Activated CD8-positive, alpha-beta memory T cell treated with anti-CD3 and anti-CD28 coated beads for 36 hours (primary cell): ENCODE data around the gene SLC45A3. TPM values are rescaled to one million over a fixed set of nuclear protein-coding genes. Genes with fewer than 3 reads are reported as not detected.

Experiments
- CTCF ChIA-PET: fragments of 350-600 bp; sonication (Branson Sonifier 250); formaldehyde crosslinking; loops from one replicate; lab custom pipeline; 2021; ENCODE audit warnings: antibody characterized with exemption; lab: Charles Lee
- POLR2A ChIA-PET: fragments of 350-600 bp; sonication (Branson Sonifier 250); formaldehyde crosslinking; loops from one replicate; lab custom pipeline; 2021; ENCODE audit warnings: antibody characterized with exemption; lab: Charles Lee
- total RNA-seq, 2 experiments: library from RNA; stranded (reverse); gene quantifications; one replicate each; pipeline ENCODE4 v1.2.3, GENCODE V29; 2021

The SLC45A3 gene
- total RNA-seq, 2 experiments from 2014 or later = 0.19 to 0.57 TPM

DNA sequence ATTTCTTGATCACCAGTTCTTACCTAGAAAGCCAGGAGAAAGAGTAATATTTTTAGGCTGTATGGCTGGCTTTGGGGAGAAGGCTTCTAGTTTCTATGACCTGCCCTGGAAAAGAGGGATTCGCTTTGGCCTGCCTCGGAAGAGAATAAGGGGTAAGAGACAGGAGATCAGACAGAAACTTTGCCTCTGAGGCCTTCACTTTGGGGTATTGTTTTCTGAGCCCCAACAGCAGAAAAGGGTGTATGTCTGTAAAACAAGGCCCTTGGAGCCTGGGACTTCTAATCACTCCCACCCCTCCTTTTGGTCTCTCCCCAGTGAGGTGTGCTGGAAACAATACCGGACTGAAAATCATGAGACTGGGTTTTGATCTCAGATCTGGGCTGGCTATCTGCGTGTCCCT is 5.1 kb downstream of the SLC45A3 start:
- ChIA-PET POLR2A (no interaction called here), CTCF (no interaction called here)

DNA sequence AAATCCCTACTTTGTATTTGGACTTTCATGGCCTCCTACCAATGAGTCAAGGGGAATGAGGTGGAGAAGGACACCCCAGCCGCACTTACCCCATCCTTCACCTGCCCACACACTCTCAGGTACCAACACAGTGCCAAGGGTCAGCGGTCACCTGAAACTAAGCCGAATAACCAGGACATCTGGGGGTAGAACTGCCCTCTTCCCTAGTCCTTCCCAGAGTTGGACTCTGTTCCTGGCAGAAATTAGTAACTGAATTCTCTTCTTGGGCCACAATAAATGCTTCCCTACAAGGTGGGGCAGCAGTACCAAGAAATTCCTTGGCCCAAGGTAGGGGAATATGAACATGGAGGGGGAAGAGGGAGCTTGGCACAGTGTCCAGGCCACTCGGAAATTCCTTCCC is 7.3 kb downstream of the SLC45A3 start:
- POLR2A ChIA-PET = no interaction called here
- CTCF ChIA-PET = interaction anchor here (0.8 to 2.4 kb wide), 2 partner anchors 15 to 776 kb away, joined by 3 to 8 read pairs; no protein-coding TSS in a partner anchor

DNA sequence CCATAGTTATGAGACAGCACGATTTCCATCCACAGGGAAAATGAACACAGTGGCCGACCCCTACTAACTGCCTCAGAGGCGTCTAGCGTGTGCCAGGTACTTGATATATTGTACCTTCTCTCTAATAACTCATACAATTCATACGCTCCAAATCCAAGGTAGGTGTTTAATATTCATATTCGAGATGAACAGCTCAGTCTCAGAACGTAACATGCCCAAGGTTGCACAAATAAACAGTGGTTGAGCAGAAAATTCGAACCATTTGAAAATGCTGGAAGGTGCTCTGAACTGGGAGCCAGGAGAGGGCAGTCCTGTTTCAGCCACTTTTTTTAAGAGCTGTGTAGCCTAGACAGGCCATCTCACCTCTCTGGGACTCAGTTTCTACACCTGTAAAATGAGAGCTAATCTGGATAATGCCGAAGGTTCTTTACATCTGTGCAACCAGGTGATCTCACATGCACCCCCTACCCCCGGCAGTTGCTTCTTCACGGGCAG is 7.9 kb downstream of the SLC45A3 start:
- POLR2A ChIA-PET = no interaction called here
- CTCF ChIA-PET = interaction anchor here (0.8 to 2.4 kb wide), 2 partner anchors 15 to 777 kb away, joined by 3 to 8 read pairs; no protein-coding TSS in a partner anchor

DNA sequence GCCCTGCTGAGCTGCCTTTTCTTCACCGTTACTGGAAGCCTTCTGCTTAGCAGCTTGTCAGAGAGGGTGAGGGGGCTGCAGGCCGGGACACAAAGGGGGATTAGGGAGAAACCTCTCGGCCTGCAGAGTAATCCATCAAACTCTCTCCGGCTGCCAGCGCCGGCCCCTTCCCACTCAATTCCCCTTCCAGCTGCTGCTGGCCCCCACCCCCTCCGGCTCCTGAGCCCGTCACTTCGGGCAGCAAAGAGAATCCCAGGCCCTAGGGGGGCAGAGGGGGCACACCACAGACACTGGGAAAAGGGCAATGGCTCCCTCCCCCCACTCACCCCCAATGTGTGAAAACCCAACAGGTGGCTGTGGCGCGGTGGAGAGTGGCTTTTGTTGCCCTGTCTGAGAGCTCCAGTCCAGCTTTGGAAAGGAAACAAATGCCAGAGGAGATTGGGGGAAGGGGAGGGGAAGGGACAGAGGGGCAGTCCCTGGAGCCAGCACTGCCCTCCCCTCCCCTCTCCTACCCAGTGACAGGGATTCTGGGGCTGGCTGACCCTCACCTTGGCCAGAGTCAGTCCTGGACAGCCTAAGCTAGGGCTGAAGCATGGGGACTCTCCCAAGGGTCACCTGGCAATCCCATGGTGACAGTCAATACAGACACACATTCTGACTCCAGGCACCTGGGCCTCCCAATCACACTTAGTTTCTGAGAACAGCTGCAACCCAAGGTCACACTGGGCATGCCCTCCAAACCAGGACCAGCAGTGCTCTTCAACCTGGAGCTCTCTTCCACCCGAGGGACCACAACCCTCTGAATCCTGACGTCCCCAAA is 9.5 kb downstream of the SLC45A3 start:
- ChIA-PET CTCF (interaction anchor here (0.6 to 2.4 kb wide), 2 partner anchors 13 to 279 kb away, joined by 3 to 8 read pairs; no protein-coding TSS in a partner anchor), POLR2A (no interaction called here)

DNA sequence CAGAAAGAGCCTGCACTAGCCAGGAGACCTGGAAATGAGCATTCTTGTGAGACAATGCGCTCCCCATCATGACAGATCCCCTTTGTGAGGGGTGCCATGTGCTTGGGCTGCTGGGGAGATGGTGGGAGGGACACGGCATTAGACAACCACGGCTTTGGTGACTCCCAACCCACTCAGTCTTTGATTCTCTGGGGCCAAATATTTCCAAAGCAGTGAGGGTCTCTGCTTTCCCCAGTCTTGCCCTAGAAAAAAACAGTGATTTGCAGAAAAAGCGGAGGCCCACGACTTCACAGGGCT is 10.2 kb downstream of the SLC45A3 start:
- POLR2A ChIA-PET = no interaction called here
- CTCF ChIA-PET = no interaction called here

DNA sequence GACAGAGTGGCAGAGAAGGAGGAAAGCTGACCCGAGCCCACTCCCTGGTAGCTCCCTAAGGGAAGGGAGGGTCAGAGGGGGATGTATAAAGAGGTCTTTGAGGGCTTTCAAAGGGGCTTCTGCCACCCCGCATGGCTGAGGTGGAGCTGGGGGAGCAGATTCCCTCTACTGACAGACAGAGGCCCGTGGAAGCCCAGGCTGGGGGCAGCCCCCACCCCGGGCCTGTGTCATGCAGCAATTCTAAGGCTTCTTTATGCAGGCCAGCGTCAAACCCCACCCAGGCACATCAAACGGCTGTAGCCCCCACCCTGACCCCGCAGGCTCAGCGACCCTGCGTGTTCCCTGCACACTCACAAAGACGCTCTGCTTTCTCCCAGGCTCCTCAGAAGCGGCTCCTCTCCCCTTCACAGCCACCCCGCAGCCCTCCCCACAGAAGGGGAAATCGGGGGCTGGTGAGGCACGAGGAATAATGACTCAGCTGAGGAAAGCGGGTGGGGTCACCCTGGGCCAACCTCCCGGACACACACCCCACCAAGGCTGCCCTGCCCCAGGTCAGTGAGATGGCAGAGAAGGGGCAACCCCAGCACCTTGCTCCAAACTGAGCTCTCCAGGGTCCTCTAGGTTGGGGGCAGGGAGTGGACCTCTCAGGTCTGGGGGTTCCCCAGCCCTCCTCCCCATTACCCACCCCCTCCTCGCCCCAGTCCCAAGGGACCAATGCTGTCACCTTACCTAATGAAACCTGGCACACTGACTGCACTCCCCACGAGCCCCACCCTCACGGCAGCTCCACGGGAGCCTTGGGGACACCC is 10.8 kb downstream of the SLC45A3 start:
- CTCF ChIA-PET = interaction anchor here (4.5 kb wide), 1 partner anchor 12 kb away, joined by 25 read pairs; no protein-coding TSS in a partner anchor
- POLR2A ChIA-PET = no interaction called here

DNA sequence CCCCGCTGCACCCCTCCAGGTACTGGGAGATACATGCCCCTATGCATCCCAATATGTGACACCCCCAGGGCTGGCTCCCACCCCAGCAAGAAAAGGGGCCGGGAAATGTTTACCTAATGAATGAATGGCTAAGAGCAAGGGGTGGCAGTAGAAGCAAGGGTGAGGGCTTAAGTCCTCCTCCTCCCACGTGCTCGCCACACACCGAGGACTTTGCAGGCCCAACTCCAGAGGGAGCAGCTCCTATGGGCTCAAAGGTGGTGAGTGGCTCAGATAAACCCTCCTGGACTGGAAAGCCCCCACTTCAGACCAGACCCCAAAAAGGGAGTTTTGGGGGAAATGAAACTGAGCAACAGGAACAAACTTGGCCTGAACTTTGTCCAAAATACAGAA is 11.4 kb downstream of the SLC45A3 start:
- ChIA-PET CTCF (interaction anchor here (4.5 kb wide), 1 partner anchor 11 kb away, joined by 25 read pairs; no protein-coding TSS in a partner anchor), POLR2A (no interaction called here)

DNA sequence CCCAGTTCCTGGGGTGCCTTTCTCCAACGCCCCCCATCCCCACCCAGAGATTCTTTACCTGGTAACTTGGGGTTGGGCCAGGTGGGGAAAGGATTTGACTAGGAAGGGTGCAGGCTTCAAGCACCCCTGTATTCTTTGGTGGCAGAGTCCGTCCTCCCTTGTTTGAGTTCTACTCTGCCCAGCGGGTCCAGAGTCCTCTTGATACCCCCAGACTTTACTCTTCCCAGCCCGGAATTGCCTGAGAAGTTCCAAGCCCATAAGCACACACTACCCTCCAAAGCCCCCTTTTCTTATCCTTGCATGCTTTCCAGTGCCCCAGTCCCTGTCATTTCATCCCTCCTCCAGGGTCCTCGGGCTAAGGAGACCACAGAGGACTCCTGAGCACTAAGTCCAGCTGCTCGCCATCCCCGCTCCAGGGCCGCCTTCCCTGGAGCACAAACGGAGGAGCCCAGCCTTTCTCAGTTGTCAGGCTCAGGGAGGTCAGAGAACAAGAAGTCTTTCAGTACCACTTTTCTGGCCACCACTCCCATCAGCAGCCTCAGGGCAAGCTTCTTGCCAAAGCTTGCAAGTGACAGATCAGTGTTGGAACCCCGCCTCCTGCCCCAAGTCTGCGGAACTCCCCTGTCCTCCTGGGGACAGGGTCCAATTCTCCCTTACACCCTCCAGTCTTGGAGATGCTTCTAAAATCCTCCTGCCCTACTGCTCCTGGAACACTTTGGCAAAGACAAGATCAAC is 12.2 kb downstream of the SLC45A3 start:
- POLR2A ChIA-PET = no interaction called here
- CTCF ChIA-PET = interaction anchor here (0.7 to 4.5 kb wide), 2 partner anchors 11 to 37 kb away, joined by 3 to 25 read pairs; no protein-coding TSS in a partner anchor

DNA sequence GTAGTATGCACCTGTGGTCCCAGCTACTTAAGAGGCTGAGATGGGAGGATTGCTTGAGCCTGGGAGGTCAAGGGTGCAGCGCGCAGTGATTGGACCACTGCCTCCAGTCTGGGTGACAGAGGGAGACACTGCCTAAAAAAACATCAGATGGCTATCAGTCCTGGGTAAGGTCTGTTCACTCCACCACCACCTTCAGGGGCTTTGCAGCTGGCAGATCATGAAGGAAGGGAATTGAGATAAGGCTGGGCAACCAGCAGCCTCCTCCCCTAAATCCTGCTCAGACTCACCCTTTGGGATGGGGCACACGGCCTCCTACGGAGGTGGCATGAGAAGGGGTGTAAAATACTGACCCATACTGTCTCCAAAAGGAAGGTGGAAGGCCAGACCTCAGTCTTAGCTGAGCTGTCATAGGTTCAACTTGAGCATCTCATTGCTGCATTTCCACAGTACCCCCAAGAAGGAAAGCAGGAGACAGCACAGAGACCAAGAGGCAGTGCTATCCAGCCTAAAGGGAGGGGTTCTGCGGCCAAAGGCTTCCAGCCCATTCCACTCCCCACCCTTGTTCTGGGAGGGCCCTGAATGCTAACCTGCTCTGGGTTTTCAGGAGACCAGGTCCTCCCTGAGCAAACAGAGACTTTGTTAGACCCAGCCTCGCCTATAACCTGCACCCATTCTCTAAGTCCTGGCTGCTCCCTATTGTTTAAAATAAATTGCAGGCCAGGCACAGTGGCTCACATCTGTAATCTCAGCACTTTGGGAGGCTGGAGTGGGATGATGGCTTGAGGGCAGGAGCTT is 13.7 kb downstream of the SLC45A3 start:
- ChIA-PET POLR2A (no interaction called here), CTCF (interaction anchor here (0.7 to 4.5 kb wide), 3 partner anchors 9 to 76 kb away, joined by 3 to 25 read pairs (median 3); no protein-coding TSS in a partner anchor)

DNA sequence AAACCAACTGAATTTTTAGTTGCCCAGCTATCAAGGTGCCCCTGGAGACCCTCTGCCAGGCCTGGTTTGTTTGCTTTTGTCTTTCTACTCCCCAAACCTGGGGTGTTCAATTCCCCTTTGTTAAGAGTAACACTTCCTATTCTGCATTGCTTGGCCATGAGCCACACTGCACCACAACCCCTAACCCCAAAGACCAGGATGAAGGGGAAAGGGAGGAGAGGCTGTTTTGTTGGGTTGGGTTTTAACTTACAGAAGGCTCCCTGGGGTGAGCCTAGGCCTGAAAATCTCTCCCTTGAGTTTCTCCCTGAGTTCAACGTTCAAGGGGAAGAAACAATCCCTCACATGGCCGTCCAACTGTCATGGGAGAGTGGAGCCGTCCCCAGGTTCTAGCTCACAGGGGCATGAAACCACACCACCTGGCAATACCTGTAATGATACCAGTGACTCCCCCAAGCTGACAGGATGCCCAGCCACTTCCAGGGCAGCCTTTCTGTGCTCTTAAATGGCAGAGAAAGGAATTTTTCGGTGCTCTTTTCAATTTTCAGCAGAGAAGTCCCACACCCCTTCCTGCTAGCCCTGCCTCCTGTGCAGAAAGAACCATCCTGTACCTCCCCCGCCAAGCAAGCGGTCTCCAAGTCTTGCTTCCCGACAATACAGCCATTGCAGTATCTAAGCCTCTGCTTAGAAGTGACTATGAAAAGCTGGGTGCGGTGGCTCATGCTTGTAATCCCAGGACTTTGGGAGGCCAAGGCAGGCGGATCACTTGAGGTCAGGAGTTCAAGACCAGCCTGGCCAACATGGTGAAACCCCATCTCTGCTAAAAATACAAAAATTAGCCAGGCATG is 14.9 kb downstream of the SLC45A3 start:
- POLR2A ChIA-PET = no interaction called here
- CTCF ChIA-PET = interaction anchor here (4.5 kb wide), 1 partner anchor 8 kb away, joined by 25 read pairs; no protein-coding TSS in a partner anchor

DNA sequence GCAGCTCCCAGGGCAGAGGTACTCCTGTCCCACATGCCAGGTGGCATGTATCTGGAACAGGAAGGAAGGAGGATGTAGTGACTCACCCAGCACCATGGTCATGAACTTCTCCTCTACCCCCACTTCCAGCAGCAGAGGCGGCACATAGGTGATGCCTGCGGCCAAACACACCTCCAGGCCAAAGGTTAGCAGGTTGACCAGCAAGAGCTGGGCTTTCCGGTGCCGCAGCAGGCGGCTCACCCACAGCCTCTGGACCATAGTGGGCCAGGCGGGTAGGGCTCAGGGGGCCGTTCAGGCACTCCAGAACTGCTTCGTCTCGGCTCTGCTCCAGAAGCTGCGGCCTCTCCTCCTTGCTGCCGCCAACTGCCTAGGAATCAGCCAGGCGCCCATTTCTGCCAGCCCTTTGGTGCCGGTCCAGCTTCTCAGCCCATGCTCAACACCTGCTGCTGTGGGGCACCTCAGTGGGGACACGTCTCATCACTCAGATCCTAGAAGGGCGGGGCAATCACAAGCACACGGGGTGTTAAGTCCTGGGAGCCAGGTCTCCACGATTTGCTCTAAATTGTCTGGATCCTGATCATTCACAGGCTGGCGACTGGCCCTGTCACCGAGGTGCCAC is 15.8 kb downstream of the SLC45A3 start:
- CTCF ChIA-PET = no interaction called here
- POLR2A ChIA-PET = no interaction called here

DNA sequence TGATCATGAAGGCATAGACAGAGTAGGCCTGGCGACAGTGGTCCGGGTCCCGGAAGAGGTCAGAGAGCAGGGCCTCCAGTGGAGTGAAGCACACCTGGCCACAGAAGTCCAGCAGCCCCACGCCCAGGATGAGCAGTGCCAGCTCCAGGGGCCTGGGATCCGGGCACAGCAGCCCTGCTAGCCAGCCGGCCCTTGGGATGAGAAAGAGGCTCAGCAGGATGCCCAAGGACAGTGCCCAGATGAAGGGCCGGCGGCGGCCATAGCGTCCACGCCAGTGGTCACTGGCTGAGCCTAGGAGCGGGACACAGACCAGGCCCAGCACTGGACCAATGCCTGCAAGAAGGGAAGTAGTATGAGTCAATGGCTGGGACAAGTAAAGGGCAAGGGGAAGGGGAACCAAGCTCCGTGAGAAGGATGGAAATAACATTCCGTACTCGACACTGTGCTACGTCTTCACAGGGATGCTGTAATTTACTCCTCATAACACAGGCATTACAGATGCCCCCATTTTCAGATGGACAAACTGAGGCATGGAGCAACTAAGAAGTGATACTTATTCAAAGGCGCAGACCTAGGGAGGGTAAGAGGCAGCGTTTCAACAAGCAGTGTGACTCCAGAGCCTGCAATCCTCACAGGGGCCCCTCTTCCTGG is 16.9 kb downstream of the SLC45A3 start:
- CTCF ChIA-PET = no interaction called here
- POLR2A ChIA-PET = no interaction called here

DNA sequence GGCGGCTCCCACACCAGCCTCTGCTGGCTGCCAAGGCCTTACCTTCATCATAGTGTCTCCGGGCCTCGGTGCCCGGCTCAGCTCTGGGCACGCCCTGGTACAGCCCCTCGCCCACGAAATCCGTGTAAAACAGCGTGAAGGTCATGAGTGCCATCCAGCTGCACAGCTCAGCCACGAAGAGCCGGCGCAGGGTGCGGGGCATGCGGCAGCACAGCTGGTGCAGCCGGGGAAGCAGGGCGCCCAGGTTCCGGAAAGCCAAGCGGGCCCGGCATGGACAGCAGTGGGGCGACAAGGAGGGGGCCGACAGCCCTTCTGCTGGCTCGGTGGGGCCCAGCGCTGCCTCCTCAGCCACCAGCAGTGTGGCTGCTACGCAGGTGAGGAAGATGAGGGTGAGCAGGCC is 17.5 kb downstream of the SLC45A3 start:
- CTCF ChIA-PET = interaction anchor here (1.5 kb wide), 1 partner anchor 47 kb away, joined by 3 read pairs; no protein-coding TSS in a partner anchor
- POLR2A ChIA-PET = no interaction called here

DNA sequence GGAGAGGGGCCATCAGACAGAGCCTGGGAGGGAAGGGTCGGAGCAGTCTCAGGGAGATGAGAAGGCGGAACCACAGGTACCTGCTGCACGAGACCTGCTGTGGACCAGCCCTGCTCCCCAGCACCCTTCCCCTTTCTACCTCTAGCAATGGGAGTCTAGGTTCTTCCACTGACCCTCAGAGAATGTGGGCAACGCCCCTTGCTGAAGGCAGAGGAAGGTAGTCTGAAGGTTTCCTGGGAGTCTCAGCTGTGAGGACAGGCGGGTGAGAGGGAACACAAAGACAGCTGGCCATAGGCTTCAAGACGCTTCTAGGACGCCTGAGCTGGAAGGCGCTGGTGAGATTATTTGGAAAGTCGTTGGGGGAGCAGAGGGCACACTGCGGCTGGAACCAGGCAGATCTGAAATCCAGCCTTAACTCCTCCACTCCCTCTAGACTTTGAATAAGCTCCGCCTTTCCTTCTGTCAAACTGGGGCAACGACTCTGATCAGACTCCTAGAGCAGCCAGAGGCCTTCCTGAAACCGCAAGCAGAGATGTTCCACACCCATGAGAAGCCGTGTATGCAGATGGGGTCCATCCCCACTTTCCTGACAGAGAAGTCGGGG is 18.1 kb downstream of the SLC45A3 start:
- CTCF ChIA-PET = interaction anchor here (1.5 to 8.4 kb wide), 2 partner anchors 48 to 133 kb away, joined by 3 to 76 read pairs; no protein-coding TSS in a partner anchor
- POLR2A ChIA-PET = no interaction called here

DNA sequence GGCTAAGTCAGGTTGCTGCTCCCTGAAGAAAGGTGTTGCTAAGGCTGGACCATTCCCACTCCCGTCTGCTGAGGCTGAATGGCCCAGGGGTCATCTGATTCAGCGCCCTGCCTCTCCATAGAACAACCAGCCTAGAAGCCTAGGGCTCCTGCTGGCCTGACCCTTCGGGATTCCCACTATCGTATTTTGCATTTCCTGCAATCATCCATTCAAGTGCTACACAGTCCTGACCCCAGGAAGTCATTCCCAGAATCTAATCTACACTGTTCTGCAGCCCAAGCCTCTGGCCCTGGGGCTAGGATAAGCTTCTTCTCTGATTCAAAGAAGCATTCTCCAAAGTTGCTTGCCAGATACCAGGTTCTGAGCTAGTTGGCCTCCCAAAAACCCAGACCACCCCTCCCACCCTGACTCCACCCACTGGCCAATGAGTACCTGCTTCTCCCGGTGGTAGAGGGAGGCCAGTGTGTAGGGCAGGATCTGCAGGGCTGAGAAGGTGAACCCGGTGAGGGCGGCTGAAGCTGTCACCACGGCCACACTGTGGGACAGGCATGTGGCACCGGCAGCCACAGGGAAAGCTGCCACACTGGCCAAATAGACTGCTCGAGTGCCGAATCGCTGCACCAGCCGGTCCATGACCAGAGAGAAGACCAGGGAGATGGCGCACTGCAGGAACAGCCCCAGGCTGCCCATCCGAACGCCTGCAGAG is 18.7 kb downstream of the SLC45A3 start:
- ChIA-PET POLR2A (no interaction called here), CTCF (interaction anchor here (1.5 to 8.4 kb wide), 4 partner anchors 48 to 133 kb away, joined by 3 to 179 read pairs (median 64); no protein-coding TSS in a partner anchor)
